Activated gamma-delta T cell treated with anti-CD3 and anti-CD28 coated beads, Interleukin-2, amount 50 U/mL, for 16 hours (primary cell): ENCODE data around the gene LHX4.

Source experiments
- DNase-seq: peaks from one replicate; pipeline ENCODE4 v3.0.0-alpha.2; 2020; ENCODE audit warnings: low read depth

LHX4 gene

DNA sequence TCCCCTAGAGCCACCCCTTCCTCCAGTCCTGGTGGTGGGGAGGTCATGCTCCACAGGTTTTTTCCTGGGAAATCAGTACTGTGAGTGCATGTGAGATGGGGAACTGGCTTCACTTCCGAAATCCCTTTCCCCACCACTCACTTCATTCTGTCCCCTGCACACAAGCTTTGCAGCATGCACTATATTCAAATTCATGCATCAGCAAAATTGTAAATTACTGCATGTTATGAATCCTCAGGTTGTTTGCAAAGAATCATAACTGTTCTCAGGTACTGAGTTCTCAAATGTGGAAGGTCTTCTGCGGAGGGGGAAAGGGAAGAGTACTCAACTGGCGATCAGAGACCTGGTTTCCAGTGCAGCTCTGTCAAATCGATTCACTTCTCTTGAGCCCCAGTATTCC lies 42.3 kb downstream of the LHX4 start:
- no peak for DNase-seq

DNA sequence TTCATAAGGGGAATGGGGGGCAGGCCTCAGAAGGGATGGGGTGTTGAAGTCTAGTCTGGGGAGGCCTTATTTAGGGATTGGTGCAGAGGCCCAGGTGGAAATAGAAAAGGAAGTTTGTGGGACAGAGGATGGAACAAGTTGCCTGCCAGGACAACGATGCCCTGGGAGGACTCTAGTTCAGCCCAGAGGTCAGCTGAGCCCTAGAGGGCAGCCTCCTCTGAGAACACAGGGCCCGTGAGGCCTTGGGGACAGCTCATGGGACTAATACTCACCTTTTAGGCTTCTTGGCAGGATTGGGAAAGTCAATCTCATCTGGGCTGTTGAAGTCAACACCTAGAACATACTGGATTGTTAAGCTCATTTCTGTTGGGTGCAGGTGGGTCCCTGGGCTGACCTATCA lies 43.0 kb downstream of the LHX4 start:
- no peak for DNase-seq

DNA sequence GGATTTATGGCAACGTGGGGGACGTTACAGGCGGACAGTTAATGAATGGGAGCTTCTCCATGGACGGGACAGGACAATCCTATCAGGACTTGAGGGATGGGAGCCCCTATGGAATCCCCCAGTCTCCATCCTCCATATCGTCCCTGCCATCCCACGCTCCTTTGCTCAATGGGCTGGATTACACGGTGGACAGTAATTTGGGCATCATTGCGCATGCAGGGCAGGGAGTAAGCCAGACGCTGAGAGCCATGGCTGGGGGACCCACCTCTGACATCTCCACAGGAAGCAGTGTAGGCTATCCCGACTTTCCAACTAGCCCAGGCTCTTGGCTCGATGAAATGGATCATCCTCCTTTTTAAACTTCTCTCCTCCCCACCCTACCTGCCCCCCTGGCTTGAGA lies 44.2 kb downstream of the LHX4 start:
- no peak for DNase-seq

DNA sequence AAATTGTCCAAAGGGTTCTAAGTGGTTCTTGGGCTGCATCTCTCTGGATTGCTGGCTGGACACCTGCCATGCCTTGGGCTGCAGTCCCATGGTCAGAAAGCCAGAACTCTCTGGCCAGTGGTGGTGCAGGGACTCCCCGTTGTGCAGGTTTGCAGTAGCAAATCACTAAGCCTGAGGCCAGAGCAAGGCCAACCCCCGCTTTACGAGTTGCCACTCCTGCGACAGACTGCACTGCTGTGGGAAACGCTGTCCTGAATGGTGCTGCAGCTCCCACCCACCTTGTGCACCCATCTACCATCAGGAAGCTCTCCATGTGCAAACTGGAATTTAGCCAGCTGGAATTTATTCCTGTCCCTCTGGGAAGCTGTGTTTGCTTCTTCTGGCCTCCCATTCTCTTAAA lies 45.7 kb downstream of the LHX4 start:
- DNase-seq = no peak

DNA sequence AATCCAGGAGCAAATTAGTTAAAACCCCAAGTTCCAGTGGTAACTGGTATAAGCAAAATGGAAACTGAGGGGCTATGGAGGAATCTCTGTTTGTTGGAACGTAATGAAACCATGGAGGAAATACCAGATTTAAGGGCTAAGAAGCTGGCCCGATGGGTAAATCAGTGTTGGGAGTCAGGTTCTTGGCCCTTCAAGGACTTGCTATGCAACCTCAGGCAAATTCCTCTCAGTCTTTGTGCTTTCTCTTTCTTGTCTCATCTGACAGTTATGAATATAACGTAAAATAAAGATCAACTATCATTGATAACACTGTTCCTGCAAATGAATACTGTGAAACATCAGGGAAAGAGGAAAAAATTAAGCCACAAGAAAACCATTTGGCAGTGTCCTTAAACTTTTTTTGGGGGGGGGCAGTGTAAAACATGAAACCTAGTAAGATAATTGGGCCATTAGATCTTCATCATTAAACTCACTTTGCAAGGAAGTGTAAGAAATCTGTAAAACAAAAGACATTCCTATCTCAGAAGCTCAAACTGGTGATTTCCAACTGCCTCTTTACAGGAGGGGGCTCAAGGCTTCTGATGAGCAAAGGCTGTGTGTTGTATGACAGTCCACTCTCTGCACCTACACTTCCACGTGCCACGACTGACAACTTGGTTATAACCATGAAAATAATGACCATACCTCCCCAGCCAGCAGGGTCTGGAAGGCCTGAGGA lies 47.6 kb downstream of the LHX4 start:
- DNase-seq = no peak

DNA sequence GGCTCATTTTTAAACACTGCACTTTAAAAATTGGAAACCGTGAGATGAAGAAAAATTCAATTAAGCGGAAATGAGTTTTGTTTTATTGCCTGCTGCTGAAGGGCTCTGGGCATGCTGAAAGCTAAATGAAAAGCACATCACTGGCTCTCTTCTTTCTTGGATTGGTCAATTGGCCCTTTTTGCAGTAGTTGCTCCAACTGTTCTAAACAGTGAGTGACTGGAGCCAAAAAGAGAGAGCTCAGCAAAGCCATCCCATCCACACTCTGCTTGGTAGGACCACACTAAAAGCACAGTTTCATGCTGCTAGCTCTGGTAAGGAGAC lies 48.1 kb downstream of the LHX4 start:
- DNase-seq = no peak

DNA sequence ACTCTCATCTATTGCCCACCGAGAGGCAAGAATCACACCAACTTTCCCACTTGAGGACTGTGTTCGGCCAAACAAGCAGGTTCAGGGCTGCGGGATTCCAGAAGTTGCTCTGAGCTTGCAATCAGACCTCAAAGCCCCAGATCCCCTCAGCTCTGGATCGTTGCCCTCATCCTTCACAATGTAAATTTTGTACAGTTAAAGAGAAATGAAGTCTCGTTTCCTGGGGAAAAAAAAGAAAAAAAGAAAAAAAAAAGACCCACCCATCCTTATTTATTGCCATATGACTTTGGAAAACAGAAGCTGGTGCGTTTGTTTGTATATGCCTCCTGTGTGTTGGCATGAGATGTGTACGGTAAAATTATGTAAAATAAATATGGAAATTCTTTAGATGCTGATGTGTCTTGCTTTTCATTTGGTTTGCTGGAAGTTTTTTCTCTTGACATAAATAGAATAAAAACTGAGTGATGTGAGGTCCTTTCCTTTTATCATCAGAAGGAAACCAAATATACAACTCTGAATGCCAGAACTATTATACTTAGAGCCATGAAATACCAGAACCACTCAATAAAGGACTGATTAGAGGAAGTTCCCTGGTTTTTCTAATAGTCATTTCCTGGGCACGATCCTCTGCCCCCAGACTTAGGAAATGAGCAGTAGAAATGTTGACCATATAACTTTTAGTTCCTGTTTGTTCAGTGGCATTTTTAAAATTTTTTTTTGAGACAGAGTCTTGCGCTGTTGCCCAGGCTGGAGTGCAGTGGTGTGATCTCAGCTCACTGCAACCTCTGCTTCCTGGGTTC lies 48.7 kb downstream of the LHX4 start:
- no peak for DNase-seq

DNA sequence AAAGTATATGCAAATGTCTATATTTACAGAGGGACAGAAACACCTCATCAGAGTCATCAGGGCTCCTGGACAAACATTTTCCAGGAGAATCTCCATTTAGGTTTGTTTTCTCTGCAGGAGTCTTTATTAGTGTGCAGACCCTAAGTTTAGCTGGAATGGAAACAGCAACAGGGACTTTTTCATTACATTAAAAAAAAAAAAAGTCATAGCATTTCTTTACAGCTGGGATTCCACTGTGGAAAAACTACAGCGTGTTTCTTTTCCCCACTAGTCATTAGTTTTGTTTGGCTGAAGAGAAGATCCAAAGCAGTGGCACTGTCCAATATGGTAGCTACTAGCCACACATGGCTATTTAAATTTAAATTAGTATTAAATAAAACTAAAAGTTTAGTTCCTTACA lies 49.6 kb downstream of the LHX4 start:
- no peak for DNase-seq

DNA sequence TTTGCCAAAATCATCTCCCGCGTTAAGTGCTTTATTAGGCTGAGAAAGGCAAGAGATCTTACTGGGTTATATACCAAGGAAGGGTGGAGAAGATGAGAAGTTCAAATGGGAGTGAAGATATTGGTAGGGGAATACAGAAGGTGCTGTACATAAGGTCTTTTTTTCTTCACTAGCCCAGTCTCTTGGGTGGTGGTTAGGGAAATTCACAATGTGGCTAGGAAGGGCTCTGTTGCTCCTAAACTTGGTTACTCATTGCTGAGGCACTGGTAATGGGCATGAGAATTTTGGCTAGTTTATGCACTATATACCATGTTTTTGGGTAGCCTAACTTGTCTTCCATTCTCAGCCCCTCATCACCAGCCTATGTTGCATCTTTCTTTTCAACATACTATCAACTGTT lies 50.6 kb downstream of the LHX4 start:
- no peak for DNase-seq

DNA sequence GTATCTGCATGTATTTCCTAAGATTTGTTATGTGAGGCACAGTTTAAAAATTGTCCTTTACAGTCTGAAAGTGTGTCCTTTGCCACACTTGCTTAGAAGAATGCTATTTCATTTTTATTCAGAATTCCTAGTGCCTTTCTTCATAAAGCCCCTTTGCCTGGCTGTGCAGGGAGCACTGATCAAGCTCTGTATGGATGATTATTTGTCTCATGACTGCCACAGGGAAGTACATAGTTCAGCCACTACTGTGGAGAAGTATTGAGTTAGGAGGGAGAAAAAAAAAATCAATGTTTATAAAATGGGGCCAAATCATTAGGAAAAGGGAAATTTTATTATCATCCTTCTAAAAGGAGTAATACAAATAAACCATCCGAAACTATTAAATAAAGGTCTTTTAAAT lies 51.4 kb downstream of the LHX4 start:
- DNase-seq = no peak

DNA sequence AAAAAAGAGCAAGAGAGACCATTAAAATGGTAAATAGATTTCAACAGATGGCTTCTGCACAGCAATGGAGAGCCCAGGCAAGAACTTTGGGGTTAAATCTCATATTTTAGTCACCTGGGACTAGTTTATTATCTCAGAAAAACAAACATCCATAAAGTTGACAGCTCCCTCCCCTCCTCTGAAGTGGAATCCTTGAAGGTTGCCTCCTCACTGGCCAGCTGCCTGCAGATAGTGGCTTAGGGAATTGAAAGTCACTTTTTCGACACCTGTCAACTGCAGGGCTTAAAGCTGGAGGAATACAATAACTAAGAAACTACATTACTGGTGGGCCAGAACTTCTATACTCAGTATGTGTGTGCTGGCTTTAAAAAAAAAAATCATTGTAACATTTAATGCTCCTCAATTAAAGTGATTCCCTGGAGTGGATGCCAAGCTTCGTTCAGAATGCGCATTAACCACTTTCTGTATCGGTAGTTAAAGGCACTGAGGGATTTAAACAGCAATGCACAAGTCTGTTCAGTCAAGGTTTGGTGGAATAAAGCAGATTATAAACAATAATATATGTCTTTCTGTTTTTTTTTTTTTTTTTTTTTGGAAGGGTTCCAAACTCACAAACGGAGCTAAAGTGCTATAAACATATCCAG lies 52.5 kb downstream of the LHX4 start:
- DNase-seq = no peak

DNA sequence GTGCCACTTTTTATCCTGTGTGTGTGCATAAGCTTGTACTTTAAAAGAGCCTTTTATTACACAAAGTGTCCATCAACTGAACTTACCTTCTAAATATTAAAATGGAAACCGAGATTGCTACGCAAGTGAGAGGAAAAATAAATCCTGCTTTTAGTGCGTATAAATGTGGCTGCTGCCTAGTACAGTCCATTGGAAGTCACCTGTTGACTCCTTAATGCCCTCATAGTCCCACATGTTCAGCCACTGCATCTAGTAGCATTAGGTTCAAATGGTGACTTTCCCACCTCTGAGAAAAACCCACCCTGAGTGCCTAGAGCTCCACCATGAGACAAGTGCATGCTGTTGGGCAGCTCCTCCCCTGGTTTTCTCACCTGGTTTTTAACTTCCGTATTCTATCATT lies 53.0 kb downstream of the LHX4 start:
- no peak for DNase-seq

DNA sequence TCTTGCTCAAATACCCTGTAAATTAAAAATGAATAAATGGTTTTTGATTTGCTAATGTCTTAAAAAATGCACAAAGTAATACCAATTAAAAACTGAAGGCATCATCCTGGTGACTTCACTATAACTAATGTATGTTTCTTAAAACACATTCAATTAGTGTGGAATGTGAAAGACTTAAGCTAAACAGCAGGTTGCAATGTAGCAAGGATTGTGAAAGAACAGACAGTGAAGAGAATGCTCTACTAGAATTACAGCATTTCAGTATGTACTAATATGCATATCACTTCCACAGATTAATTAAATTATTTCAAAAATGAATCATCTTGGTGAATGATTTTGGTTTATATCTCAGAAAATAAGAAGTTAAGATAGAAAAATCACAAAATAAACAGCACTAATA lies 56.4 kb downstream of the LHX4 start:
- DNase-seq = no peak

DNA sequence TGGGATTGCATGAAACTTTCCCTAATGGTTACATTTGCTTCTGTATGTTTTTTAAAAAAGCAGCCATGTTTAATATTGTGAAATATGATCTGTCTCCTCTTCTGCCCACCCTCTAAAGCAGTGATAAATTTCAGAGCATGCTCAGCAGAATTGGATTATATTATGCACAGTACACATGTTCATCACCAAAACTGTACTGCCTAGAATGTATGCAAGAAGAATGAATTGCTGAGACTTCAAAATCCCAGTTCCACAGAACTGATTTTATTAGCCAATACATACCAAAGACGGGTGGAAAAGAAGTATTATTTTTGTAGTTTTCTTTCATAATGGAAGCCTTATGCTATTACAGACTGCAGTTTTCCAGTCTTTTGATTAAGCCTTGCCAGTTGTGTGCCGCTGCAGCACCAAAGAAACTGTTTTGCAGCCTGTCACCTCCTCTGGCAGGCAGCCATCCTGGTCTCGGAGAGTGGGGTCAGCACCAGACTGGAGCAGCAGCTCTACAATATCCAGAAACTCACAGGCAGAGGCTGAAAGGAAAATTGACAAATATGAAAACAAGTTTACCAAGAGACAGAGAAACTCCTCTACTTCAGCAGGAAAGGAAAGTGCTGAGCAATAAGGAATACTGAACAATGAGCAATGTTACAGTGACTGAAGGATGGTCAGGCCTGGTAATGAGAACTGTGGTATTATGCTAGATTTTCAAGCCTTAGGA lies 58.1 kb downstream of the LHX4 start:
- DNase-seq = no peak

DNA sequence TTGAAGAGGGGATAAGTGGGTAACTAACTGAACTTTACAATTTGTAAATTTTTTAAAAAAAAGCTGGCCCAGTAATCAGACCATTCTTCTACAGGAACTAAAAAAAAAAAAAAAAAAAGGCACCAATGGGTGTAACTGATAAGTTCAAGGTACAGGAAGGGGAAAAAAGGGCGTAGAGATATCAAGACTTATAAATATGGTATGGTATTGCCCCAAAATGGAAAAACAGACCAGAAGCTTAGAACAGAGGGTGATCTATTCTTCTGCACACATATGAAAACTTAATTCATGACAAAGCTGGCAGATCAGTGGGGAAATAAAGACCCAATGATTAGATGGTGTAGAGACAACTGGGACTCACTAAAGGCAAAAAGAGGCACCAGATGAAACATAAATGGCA lies 58.9 kb downstream of the LHX4 start:
- no peak for DNase-seq

DNA sequence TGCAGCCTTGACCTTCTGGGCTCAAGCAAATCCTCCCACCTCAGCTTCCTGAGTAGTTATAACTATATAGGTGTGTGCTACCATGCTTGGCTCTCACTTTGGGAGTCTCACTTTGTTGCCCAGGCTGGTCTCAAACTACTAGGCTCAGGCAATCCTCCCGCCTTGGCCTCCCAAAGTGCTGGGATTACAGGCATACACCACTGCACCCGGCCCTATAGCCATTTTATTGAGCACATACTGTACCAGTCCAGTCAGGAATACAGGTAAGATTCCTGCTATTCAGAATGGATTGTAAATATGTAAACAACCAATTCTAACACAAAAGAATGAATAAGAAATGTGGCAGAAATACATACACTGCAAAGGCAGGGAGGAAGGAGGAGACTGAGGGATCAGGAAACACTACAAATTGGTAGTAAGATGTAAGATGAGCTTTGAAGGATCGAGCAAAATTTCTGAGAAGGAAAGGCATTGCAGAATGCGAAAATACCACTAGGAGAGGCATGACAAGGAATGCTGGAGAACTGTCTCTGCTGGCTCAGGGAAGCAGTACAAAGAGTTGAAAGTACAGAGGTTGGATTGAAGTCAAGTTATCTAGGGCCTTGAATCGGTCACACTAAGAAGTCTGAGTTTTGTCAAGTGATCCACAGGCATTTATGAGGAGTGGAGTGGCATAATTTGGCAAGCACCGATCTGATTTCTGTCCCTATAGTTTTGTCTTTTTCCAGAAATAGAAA lies 60.4 kb downstream of the LHX4 start:
- no peak for DNase-seq

DNA sequence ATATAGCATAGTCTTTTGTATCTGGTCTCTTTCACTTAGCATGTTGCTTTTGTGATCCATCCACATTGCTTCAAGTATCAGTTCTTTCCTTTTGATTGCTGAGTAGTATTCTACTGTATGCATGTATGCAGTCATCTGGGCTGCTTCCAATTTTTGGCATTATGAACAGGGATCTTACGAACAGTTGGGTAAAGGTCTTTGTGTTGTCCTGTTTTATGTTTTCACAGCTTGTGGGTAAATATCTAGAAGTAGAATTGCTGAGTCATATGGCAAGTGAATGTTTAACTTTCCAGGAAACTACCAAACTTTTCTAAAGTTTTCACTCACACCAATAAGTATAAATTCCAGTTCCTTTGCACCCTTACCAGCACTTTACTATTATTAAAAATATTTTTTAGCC lies 60.9 kb downstream of the LHX4 start:
- no peak for DNase-seq

DNA sequence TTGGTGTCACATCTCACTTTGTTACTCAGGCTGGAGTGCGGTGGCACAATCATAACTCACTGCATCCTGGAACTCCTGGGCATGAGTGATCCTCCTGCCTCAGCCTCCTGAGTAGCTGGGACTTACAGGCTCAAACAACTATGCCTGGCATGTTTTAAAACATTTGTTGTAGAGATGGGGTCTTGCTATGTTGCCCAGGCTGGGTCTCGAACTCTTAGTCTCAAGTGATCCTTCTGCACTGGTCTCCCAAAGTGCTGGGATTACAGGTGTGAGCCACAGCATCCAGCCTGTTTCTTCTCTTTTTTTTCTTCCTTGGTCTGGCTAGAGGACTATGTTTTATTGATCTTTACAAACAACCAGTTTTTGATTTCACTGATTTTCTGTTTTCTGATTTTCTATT lies 64.6 kb downstream of the LHX4 start:
- DNase-seq = no peak

DNA sequence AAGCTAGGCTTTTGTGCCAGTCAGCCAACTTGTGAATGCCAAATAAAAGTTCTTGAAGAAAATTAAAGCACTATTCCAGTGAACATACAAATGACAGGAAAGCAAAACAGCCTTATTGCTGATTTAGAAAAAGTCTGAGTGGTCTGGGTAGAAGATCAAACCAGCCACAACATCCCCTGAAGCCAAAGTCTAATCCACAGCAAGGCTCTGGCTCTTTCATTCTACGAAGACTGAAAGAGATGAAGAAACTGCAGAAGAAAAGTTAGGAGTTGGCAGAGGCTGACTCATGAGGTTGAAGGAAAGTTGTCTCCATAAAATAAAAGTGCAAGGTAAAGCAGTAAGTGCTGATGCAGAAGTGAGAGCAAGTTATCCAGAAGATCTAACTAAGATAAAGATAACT lies 65.9 kb downstream of the LHX4 start:
- no peak for DNase-seq

DNA sequence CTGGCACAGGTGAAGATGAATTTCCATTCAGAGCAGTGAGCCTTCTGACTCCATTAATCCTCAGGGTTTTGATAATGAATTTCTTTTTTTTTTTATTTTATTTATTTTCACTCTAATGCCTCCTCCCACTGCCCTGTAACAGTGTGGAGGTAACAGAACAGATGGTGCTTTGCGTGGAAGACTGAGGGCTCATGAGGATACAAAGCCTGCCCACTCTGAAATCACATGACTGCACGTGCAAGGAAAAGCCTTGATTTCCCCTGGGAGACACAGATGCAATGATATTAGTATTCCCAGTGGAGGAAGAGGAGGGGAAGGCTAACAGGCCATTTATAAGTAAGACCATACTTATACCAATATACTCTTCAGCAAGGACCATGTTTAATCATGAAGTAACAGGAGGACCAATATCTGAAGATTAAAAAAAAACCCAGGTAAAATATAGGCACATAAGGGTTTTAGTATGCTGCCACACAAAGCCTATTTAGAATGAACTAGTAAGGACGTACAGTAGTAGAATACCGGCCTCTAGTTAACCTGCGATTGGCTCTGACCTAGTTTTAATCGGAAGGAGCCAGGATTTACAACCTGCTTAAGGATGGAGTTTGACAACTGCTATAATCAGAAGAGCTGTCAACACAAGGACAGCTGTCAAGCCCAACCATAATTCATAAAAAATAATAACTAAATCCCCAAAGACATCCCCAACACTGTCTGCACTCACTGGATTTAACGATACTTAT lies 69.6 kb downstream of the LHX4 start:
- DNase-seq = no peak

DNA sequence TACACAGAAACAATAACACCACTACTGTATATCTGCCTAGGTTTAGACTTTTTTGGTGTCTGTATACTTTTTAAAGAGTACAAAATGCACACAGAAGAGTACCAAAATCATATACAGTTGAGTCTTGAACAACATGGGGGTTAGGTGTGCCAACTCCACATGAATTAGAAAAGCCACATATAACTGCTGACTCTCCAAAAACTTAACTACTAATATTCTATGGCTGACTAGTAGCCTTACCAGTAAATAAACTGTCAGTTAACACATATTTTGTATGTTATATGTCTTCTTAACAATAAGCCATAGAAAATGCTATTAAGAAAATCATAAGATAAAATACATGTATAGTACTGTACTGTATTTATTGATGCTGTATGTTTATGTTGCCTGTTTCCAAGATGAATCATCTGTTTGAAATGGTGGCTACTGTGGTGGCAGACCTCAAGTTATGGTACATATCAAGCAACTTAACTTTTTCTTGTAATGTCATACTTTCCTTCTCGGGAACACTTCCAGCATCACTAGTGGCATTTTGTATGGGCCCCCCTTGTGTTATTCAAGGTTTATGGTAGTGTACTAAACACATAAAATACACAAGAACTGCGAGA lies 71.2 kb downstream of the LHX4 start:
- no peak for DNase-seq
